Right renal pelvis (tissue), 4 donors: Measurements from ENCODE around the gene IL25. TPM values are rescaled to one million over a fixed set of nuclear protein-coding genes. Genes with fewer than 3 reads are reported as not detected.

Experiments used
- DNase-seq, 4 donors: peaks; one replicate each; pipeline ENCODE4 v3.0.0-alpha.2; 2013; ENCODE audit warnings: low read depth in 4 of 4, low spot score in 3 of 4, missing footprints in 1 of 4
- polyA plus RNA-seq, 4 donors: library from polyadenylated mRNA; unstranded; fragments of 120-200 nt; gene quantifications; one replicate each; pipeline ENCODE4 v1.2.1, GENCODE V29; 2013; ENCODE audit not compliant: insufficient read length in 4 of 4

IL25 gene
- polyA plus RNA-seq, 4 donors = not detected

DNA sequence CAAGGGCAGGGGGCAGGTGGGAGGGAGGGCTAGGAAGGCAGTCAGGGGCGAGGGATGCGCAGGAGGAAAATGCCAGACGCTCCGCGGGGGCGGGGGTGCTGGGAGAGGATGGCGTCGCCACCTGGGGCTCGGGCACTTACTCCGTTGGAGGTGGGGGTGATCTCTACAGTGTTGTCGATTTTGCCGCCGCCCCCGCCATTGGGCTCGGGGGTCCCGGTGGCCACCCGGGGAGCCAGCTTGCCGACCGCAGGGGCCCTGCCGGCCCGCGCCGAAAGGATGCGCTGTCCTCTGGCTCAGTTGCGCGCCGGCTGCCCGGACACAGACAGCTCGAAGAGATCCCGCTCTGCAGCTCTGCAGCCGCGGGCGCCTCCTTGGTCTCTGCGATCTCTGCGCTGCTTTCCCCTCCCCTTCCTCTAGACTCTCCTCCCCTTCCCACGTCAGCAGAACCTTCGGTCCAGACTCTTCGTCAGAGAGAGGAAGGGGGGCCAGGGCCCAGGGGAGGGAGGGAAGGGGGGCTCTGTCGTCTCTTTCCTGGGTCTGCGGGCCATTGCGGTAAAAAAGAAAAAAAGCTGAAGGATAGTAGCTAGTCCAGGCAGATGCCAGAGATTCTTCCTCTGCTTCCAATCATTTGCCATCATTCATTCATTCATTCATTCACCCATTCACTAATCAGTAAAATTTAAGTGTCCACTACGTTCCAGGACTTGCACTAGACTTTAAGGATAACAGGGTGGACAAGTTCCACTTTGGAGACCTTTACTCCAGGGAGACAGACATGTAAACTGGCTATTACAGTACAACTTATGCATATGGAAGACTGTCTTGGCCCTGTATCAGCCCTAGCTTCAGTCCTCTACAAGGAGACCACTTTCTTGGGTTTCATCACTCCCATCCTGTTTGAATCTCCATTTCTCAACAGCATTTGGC lies 19.8 kb upstream of the IL25 start, which contains the start of gene SLC22A17:
Gene SLC22A17, minus strand, starts transcription at position 382 of the 927 bp plus-strand sequence.
- peak; percentile 74 to 84 (median 81) for DNase-seq

DNA sequence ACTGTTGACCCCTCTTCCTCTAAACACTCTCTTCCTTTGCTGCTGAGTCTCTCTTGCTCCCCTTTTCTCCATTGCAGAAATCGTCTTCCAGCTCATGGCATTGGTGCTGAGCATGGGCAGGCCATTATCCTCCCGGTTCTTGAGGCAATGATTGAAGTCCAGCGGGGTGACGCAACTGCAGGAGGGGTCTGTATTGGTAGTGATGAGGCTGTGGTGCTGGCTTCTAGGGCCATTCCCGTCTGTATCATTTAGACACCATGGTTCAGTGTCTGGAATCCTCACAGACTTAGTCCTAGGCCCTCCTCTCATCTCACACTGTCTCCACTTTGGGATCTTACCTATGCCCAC lies 19.2 kb upstream of the IL25 start:
- DNase-seq = no peak

DNA sequence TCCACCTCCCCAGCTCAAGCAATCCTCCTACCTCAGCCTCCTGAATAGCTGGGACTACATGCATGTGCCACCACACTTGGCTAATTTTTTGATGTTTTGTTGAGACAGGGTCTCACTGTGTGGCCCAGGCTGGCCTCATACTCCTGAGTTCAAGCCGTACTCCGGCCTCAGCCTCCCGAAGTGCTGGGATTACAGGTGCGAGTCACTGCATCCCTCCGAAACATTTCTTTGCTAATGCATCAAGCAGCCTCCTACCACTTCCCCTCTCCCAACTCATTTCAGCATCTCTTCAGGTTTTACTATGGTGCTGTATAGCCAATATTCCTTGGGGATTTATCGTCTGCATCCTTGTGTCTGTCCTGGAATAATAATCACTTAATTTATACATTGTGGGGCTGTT lies 17.6 kb upstream of the IL25 start:
- DNase-seq = no peak

DNA sequence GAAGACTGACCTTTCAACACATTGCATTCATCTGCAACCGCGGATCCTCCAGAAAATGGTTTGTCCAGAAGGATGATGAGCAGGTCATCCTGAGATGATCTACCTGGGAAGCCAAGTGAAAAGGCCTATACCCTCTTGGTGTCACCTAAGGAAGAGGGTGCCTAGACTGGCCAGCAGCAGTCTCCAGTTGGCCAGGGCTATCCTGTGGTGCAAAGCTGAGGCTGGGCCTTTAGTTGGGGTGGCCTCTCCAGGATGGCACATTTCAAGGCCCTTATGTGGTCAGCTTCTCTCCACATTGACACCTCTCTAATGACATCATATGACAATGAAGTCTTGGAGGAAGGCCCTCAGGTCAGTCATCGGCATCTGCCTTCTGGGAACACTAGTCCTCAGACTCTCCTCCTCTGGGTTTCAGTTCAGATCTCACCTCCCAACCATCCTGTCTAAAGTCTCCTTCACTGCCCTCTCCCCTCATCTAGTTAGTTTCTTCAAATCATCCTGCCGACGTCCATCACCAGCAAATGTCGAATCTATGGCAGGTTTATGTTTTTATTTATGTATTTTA lies 16.7 kb upstream of the IL25 start:
- DNase-seq = no peak

DNA sequence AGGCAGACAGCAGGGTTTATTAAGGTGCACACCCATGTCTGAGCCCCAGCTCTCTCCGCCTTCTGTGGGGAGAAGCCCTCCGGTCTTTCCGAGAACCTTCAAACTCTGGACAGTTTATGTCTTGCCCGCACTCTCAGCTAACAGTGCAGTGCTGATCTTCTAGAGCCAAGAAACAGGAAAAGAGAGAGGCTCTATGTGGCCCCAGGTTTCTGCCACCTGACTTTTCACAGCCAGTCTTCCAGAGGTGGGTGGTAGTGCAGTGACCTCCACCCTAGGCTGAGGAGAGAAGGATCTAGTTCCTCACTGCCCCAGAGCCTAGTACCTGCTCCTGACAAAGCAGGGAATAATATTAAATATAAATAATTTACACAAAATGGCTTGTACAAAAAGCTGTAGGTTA lies 15.9 kb upstream of the IL25 start:
- DNase-seq = no peak

DNA sequence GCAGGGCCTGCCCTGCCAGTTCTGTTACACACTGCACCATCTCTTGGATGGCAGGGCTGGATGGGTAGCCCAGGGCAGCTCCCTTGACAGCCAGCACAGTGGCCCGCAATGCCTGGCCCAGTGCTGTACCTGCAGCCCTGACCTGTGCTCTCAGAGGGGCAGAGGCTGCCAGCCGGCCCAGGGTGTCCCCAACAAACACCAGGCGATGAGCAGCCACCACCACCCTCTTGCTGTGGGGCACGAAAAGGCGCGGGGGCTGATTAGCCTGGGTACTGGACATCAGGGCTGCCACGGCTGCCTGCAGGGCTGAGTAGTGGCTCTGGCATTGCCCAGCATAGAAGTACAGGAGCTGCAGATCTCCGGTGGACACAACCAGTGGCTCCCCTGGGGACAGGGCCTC lies 15.3 kb upstream of the IL25 start:
- DNase-seq = no peak

DNA sequence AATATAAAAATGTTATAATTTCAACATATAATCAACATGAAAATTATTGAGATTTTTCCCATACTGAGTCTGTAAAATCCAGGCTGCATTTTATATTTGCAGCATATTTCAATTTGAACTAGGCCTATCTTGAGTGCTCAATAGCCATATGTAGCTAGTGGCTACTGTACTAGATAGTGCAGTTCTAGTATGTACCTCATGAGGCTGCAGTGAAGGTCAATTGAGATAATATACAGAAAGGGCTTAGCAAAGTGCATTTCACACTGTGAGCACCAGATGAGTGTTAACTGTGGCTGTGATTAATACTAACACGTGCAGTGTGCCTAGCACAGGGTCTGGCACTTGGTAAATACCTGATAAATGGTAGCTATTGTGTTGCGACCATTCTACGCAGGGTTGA lies 14.6 kb upstream of the IL25 start:
- no peak for DNase-seq

DNA sequence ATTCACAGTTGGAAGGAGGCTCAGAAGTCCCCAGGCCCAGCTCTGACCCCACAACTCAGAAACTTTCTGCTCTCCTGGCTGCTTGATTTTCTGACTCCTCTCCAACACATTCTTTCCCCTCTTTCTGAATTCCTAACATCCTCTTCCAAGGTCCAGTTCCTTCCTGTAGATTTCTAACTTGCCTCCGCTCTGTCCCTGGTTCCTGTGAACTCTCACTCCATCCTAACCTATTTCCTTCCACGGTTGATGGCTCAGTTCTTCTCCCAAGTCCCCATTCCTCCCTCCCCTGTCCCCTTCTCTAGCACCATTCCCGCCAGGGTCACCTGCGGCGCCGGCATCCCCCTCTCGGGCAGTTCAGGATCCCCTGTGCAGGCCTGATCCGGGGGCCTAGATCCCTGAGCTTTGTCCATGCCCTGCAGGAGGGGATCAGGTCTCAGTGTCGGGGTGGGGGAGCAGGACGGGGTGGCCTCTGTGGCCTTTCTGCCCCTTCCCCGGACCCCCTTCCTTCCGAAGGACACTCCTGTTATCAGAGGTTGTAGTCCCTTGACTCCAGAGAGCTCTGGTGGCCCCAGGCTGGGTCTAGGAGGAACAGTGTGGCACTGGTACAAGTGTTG lies 13.9 kb upstream of the IL25 start:
- DNase-seq = no peak

DNA sequence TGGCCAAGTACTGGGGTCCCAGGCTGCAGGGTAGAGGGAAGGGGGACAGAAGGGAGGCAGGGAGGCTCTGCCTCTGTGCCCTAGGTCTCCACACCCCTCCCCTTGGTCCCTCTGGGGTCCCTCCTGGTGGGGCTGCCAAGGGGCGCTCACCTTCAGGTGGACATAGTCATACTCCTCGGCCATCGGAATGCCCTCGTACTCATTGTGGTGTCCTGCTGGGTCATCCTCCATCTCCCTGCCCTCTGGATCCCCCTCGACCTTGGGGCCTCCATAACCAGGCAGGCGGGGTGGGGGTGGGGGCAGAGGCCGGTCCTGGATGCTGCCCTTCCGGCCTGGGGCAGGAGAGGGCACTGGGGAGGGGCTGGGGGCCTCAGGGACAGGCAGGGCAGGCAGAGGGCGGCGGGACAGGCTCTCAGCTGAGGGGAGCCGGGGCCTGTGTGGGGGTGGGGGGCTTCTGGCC lies 13.4 kb upstream of the IL25 start:
- DNase-seq = no peak

DNA sequence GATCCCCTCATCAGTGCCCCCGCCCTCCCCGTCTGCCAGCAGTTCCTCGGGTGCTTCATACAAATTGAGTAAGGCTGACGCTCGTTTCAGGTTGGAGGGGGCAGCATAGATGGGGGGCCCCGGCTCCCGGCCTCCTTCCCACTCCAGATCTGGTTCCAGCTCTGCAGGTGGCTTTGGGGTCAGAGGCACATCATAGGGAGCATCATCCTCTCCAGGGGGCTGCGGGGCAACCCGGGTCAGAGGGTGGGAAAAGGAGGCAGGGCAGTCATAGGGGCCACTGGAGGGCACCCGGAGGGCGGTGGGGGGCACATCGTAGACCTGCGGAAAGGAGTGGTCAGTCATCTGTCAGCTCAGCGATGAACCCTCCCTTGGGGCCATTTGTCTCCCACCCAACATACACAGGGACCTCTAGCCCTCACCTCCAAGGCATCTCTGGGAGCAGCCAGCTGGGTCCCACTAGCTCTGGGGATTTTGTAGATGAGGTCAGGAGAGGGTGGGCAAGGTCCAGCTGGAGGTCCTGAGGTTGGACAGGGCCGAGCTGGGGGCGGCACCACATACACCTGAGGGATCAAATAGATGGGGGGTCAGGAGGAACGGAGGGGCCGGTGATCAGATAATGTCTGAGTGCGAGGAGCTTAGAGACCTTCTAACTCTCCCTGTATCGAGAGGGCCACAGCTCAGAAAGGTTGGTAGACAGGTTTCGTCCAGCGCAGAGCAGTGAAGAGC lies 12.7 kb upstream of the IL25 start:
- no peak for DNase-seq

DNA sequence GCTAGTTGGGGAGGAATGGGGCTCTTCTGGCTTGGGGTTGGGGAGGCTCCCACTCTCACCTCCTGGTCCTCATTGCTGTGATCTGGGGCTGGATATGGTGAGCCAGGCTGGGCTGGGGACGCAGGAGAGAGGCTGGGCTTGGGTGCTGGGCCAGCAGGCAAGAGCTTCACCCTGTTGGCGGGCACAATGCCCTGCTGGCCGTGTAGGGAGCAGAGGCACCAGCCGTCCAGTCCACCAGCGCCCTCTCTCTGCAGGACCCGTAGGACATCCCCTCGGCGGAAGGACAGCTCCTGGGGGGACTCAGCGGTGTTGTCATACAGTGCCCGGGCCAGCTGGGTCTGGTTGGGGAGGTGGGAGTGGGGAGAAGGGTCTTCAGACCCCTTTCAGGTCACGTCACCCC lies 12.1 kb upstream of the IL25 start:
- DNase-seq = no peak

DNA sequence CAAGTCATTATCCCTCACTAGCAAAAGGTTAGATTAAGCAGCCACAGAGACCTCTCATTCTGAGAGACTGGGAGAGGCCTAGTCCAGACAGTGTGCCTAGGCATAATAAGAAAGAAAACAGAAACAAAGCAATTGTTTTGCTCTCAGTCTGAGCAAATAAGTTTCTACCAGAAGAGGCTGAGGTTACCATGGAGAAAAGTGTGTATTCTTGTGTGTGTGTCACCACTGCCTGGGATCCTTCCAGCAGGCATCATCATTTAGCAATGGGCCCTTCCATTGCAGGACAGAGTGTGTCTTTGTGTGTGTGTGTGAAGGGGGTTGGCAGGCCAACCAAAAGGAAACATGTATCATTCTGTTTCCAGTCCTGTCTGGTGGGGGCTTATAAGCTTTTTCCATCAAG lies 11.3 kb upstream of the IL25 start:
- DNase-seq = no peak

DNA sequence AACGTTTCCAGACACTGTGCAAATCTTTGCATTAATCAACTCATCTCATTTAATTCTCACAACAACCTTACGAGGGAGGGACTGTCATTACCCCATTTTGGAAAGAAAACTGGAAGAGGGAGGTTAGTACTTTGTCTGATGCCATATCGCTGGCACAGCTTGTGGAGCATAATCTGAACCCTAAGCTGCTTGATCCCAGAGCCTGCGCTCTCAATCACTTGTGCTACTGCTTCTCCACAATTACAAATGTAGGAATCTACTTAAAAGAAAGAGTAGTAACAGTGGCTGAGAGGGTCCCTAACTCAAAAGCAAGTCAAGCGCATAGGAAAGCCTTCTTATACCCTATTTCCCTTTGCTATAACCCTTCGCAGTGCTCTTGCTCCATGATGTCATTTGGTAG lies 10.8 kb upstream of the IL25 start:
- DNase-seq = no peak

DNA sequence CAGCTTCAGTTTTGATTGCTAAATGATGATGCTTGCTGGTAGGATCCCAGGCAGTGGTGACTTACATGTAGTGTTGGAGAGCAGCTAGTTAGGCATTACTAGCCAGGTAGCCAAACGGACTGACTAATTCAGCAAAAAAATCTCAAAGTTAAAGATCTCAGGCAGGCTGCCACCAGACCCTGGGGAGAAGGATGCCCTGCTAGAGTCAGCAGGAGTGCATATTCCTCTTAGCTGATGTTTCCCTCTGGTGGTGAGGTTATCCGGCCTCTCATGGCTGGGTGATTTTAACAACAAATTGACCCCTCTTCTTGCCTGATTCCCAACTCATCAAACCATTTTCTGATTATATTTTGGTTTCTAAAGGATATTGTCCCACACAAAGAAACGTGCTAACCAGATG lies 10.4 kb upstream of the IL25 start:
- DNase-seq = no peak

DNA sequence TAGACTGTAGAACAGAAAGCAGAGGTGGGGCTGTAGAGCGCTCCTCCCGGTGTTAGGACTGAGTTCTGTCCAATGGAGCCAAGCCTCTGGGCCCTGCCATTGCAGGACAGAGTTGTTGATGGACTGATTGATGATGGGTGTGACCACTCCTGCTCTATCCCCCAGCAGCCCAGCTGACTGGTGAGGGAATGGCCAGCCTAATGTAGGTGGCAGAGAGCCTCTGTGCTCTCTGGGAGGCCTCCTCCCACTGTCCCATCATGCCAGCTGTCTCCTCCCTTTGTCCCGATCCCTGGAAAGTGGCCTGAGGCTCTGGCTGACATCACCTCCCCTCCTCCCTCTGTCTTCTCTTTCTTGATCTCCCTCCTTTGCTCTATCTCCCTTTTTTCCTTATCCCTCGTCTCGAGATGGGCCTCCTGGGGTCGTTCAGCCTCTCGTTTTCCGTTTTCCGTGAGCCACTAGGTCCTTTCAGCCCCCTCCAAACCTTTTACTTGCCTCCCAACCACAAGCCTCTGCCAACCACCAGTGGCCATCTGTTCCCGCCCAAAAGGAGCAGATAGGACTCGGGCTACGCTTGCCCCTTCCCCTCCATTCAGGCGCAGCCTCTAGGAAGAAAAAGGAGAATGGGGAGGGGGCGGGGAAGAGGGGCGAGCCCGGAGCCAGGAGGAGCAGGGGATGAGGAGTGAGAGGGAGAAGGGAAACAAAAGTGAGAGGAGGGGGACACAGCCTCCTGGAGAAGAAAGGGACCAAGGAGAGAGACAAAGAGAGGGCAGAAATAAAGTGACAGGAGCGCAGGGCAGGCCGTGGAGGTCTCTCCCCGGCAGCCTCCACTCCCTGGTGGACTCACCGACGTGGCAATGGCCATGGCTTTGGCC lies 8.2 kb upstream of the IL25 start:
- DNase-seq = peak in 1 of 4 donors; percentile 21

DNA sequence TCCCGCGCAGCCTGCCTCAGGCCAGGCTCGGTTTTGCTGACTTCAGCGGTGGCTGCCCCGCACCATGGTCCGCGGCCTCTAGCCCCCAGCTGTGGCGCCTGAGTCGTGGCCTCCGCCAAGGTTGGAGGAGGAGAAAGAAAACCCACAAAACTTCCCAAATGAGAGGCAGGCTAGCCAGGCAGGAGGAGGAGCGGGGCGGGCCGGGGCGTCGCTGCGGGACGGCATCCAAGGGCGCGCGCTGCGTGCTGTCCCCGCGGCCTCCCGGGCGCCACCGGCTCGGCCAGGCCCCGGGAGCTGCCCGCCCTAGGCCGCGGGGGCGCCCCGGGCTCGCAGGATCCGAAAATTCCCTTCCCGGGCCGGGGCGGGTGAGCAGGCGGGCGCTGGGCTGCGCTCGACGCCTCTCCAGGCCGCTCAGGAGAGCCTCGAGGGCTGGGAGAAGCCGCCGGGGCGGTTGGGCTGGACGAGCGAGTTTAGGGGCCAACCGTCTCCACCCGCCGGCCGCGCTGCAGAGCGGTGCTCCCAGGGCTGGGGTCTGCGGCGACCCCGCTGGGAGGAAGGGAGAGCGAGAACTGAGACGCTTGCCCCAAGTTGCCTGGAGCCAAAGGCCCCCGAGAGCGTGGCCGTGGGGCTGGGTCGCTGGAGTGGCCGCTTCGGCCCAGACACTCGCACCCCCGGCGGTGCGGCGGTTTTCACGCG lies 7.4 kb upstream of the IL25 start, which contains the start of gene EFS:
Gene EFS, minus strand, starts transcription at position 137 of the 696 bp plus-strand sequence. CDS start 147 bp downstream, outside the sequence.
- peak in 1 of 4 donors; percentile 45 for DNase-seq

DNA sequence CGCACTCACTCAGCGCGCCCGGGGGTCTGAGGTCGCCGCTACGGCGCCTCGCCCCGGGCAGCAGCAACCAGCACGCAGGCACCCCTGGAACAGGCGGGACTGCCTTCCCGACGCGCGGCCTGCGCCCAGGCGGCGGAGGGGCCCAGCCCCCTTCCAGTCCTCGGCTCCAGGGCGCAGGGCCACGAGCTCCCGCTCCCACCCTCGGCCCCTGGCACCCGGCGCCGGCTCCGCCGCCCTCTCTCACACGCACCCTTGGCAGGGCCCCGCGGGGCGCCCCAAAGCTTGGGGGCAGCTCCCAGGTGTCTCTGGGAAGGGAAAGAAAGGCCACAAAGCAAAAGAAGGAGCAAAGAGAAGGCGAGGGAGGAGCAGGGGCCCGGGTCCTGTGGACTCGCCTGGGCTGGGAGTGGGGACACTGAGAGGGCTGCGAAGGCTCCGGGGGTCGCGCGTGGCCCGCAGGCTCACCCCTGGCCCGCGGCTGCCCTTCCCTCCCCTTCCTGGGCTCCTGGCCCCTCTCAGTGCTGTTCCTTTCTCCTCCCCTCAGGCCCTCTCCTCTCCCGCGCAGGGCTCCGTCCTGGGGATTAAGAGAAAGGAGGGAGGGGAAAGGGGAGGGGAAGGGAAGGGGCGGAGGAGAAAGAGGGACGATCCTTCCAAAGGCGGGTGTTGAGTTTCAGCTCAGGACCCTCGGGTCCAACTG lies 6.7 kb upstream of the IL25 start:
- peak; percentile 78 to 94 (median 91) for DNase-seq

DNA sequence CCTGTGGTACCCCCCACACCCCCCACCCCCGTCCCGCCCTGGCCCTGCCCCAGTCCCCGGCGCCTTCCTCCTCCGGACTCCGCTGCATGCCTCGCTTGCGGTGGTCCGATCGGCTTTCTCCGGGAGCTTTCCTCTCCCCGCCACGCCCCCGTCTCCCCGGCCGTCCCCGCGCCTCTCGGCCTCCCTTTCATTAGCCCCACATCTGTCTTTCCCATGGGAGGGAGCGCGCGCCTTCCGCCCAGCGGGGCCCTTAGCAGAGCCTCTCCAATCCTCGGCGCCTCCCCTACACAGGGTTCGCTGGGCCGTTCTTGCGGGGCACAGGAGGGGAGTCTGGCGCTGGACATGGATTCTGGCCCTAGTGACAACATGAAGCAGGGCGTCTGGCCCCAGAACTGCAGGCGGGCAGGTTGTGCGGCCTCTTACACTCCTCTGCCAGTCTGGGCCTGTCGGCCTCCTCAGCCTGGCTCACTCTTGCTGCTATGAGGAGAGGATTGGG lies 6.1 kb upstream of the IL25 start:
- peak in 3 of 4 donors; percentile 69 to 75 (median 71) for DNase-seq

DNA sequence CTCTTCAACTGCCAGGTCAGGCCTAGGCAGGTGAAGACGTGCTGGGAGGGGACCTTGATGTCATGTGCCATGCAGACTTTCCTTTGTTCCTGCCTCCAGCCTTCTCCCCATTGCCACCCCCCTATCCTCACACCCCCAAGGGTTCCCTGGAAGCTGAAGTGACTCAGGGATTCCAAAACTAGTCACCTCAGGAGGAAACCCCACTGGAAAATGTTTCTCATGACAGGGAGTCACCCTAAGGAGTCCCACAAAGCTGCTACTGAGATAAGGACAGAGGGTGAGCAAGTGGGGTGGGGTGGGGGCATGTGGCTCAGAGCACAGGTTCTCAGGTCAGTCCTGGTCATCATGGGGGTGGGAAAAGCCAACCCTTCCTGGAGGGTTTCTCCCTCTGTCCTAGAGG lies 2.4 kb upstream of the IL25 start:
- no peak for DNase-seq
